Activated T-helper 1 cell treated with anti-CD3 and anti-CD28 coated beads, Interleukin-2, amount 50 U/mL, for 16 hours (primary cell): Measurements from ENCODE around the gene CACNA2D3.
"Not testable (repeated sequence)": the region's sequence is repeated elsewhere in the genome, so short reads cannot be mapped to it uniquely, and the experiment has no call there.

Experiments used
- DNase-seq, 2 donors: peaks; one replicate each; pipeline ENCODE4 v3.0.0-alpha.2; 2020; ENCODE audit warnings: low read depth in 1 of 2, low spot score in 1 of 2

The CACNA2D3 gene

DNA sequence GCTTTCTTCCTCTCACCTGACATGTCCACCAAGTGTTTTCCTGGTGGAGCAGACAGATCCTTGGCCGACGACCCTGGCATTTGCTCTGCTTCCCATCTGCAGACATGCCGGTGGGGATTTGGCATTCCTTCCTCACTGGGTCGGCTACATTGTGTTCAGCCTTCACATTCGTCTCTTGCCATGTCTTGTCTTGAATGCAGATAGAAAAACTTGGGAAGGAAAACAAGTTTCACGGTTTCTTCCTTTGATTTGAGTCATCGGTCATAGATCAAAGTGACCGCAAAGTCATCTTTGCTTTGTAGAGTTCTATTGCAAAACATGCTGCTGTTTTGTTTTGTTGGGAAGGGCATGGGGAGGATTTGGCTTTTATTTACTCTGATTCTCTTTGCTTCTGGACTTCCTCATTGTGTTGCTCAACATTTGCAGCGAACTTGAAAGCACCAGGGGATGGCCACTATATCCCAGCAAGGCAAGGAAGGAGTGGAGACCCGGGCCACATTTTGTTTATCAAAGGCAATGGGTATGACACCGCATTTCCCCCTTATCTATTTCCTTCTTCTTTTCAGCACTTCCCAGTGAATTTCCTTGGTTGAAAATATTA is 321.3 kb downstream of the CACNA2D3 start:
- DNase-seq = no peak

GRCh38 chr3:54445630-54446029 is 323.3 kb downstream of the CACNA2D3 start:
- DNase-seq = no peak

- DNase-seq = no peak
These were observed 325.1 kb downstream of the CACNA2D3 start for GRCh38 chr3:54447427-54447826.

DNA sequence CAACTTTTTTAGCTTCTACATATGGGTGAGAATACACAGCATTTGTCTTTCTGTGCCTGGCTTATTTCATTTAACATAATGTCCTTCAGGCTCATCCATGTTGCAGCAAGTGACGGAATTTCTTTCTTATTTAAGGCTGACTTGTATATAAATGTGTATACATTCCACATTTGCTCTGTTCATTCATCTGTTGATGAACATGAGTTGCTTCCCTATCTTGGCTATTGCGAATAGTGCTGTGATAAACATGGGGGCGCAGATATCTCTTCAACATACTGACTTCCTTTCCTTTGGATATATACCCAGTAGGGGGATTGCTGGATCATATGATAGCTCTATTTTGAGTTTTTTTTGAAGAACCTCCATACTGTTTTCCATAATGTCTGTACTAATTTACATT is 332.5 kb downstream of the CACNA2D3 start:
- DNase-seq = no peak

DNA sequence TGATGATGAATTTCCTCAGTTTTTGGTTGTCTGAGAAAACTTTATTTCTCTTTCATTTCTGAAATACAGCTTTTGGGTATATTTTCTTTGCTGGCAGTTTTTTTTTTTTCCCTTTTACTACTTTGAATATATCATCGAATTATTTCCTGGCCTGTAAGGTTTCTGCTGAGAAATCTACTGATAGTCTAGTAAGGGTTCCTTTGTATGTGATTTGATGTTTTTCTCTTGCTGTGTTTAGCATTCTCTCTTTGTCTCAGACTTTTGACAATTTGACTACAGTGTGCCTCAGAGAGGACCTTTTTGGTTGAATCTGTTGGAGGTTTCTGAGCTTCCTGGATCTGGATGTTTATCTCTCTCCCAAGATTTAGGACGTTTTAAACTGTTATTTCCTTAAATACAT is 336.0 kb downstream of the CACNA2D3 start:
- no peak for DNase-seq

DNA sequence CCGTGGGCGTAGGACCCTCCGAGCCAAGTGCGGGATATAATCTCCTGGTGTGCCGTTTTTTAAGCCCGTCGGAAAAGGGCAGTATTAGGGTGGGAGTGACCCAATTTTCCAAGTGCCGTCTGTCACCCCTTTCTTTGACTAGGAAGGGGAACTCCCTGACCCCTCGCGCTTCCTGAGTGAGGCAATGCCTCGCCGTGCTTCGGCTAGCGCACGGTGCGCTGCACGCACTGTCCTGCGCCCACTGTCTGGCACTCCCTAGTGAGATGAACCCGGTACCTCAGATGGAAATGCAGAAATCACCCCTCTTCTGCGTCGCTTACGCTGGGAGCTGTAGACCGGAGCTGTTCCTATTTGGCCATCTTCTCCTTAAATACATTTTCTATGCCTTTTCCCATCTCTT is 342.2 kb downstream of the CACNA2D3 start:
- DNase-seq = not testable (repeated sequence)

- no peak for DNase-seq
These were observed 354.5 kb downstream of the CACNA2D3 start for GRCh38 chr3:54476891-54477290.

DNA sequence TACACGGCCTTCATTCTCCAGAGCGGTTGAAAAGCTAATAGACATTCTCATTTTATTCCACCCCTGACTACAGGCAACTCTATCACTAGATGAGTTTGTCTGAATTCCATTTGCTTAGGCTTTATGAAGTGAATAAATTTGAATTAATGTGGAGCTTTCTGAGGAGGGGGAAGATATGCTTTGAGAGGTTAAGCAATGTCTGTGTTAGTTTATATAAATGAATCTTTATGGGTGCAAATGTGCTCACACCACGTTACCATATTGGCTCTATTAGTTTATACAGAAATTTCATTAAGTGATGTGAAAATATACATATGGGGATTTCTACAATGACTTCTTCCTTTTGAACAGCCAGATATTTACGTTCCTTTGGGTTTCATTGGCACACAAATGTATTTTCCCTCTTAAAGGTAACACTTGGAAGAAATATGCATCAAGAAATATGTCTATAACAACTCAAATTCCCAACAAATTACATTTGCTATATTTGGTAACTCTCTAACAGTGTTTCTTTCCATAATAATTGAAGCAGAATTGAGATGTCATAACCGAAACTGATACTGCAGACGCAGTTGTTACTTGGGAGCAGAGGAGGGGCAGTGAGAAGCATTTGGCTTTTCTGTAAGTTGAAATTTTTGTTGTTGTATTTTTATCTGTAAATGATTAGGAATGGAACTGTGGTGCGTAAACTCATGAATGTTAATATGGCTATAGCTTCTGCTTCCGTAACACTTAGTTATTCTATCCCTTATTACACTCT is 359.4 kb downstream of the CACNA2D3 start:
- DNase-seq = no peak

- DNase-seq = no peak
These were observed 362.0 kb downstream of the CACNA2D3 start for GRCh38 chr3:54484334-54484733.

GRCh38 chr3:54486317-54486716 is 364.0 kb downstream of the CACNA2D3 start:
- DNase-seq = no peak

- DNase-seq = no peak
These were observed 365.9 kb downstream of the CACNA2D3 start for GRCh38 chr3:54488297-54488696.

DNA sequence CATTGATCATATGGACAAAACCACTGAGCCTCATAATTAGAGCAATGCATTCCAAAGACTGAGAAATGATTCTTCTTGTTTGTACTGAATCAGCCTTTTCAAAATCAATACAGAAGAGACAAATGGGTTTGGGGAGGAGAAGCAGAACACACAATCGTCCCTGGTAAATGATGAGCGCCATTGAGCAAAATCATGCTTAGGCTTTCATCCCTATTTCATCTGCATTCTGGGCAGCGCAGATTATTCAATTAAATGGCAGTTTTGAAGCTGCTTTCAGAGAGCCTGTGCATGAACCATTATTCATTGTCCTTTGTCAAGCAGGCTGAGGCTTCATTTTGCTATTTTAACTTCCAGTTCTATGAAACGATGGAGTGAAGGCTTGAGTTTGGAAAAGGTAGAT is 371.9 kb downstream of the CACNA2D3 start:
- no peak for DNase-seq

DNA sequence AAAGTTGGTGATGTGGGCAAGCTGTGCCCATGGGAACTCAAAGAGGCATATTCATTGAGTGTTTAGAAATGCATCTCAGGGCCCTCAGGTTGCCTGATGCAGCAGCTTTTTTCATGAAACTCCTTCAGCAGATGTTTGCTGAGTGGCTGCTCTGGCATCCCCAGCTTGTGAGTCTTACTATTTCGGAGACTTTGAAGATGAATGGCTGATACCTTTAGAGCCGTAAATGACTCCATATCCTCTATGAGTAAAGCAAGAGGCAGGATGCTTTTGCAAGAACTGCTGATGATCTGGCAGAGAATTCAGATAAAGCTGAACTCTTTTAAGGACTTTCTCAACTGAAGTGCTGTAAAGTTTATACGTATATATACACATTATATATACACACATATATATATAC is 384.3 kb downstream of the CACNA2D3 start:
- no peak for DNase-seq

- DNase-seq = no peak
These were observed 385.6 kb downstream of the CACNA2D3 start for GRCh38 chr3:54507876-54508460.

- no peak for DNase-seq
These were observed 388.2 kb downstream of the CACNA2D3 start for GRCh38 chr3:54510506-54510905.

DNA sequence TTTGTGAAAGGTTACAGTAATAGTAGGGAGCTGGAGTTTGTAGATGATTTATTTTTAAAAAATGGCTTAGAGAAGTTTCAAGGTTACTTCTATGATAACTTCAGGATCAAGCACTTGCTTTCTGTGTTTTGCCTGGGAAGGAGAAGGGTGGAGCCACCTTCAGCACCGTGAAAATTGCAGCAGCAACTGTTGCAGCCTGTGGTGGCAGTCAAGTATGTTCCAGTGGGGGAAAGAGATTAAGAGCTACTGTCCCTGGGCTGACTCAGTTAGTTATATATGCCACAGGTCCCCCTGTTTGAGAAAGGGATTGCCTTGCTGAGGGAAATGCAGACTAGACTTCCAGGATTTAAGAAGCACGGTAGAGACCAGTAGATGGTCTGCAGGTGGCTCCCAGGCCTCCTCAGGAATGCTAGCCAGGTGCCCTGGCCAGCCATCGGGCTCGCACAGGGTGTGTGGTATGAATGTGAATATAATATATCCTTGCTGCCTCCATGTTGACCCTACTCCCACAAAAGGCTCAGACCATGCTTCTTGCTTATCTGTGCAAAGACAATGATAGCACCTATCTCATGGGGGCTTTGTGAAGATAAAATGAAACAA is 389.5 kb downstream of the CACNA2D3 start:
- DNase-seq = no peak

- no peak for DNase-seq
These were observed 391.7 kb downstream of the CACNA2D3 start for GRCh38 chr3:54514006-54514405.

DNA sequence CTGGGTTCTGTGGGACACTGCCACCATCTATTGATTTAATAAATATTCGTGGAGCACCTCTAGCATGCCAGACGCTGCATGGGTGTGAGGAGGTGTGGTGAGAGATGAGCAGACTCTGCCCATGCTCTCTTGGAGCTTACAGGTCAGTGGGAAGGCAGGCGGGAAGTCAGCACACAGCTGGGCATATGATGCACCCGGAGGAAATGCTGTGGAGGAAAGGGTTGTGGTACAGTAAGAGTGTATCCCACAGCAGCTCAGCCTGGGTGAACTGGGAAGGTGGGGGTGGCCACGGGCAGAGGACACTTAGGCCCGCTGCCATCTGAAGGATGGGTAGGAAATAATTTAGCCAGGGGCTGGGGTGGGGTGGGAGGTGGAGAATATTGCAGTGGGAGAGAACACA is 392.1 kb downstream of the CACNA2D3 start:
- DNase-seq = no peak

GRCh38 chr3:54515441-54516213 is 393.3 kb downstream of the CACNA2D3 start:
- DNase-seq = no peak

GRCh38 chr3:54517424-54517823 is 395.1 kb downstream of the CACNA2D3 start:
- no peak for DNase-seq

GRCh38 chr3:54518011-54518675 is 395.8 kb downstream of the CACNA2D3 start:
- DNase-seq = no peak
